B cell (primary cell): ENCODE data around the gene ARHGAP29. TPM values are rescaled to one million over a fixed set of nuclear protein-coding genes. Genes with fewer than 3 reads are reported as not detected.

Experiments used
- ATAC-seq: fragments of 200-7000 bp; cut with Tn5 transposase; one replicate; pipeline ENCODE4 v1.10.0; 2021; ENCODE audit warnings: low read depth, mild to moderate bottlenecking, moderate number of reproducible peaks, moderate library complexity
- CTCF ChIA-PET: fragments of 350-600 bp; sonication (Branson Sonifier 250); formaldehyde crosslinking; loops from one replicate; lab custom pipeline; 2021; ENCODE audit warnings: antibody characterized with exemption, inconsistent platforms; lab: Charles Lee
- POLR2A ChIA-PET: fragments of 350-600 bp; sonication (Branson Sonifier 250); formaldehyde crosslinking; loops from one replicate; lab custom pipeline; 2021; ENCODE audit warnings: antibody characterized with exemption; lab: Charles Lee
- DNase-seq: peaks from one replicate; pipeline ENCODE4 v3.0.0; 2013
- H2AFZ ChIP-seq: 2 replicates; pipeline ENCODE4 v1.6.1; 2012; ENCODE audit warnings: mild to moderate bottlenecking, low read depth, low read length; ENCODE audit not compliant: insufficient read depth, poor library complexity, severe bottlenecking
- H3K27ac ChIP-seq, 2 donors: 1 replicate in 1 of 2; 2 replicates in 1 of 2; pipeline ENCODE4 v1.5.1; 2012 to 2013; ENCODE audit warnings: low read length in 2 of 2, mild to moderate bottlenecking in 2 of 2, moderate library complexity in 1 of 2
- H3K27me3 ChIP-seq, 4 experiments: fragments of 200-600 bp in 1 of 4; sonication (generic) in 1 of 4; replicated peaks in 1 of 4; 1 replicate in 2 of 4; 2 replicates in 2 of 4; pipeline versions ENCODE4 v1.6.1 to v1.7.0; 2013 to 2016; ENCODE audit warnings: low read length in 3 of 4, mild to moderate bottlenecking in 2 of 4, mixed read lengths in 1 of 4, moderate library complexity in 1 of 4; ENCODE audit not compliant: insufficient read depth in 4 of 4, control insufficient read depth in 3 of 4; ENCODE audit errors: control extremely low read depth in 1 of 4
- H3K36me3 ChIP-seq, 2 experiments: replicated peaks in 1 of 2; 1 replicate in 1 of 2; 2 replicates in 1 of 2; pipeline versions ENCODE4 v1.6.1 to v1.7.1; 2013; ENCODE audit warnings: low read length in 1 of 2; ENCODE audit not compliant: insufficient read depth in 2 of 2, control insufficient read depth in 1 of 2; ENCODE audit errors: control extremely low read depth in 1 of 2, extremely low read depth in 1 of 2
- H3K4me1 ChIP-seq, 2 donors: fragments of 200-600 bp in 1 of 2; sonication (generic) in 1 of 2; 1 replicate in 1 of 2; 2 replicates in 1 of 2; pipeline versions ENCODE4 v1.5.1 to v1.6.1; 2013 to 2017; ENCODE audit warnings: low read length in 2 of 2; ENCODE audit not compliant: control insufficient read depth in 2 of 2, insufficient read depth in 2 of 2
- H3K4me2 ChIP-seq: replicated peaks from 2 replicates; pipeline ENCODE3; 2012; ENCODE audit warnings: mild to moderate bottlenecking, low read depth, low read length; ENCODE audit not compliant: poor library complexity, severe bottlenecking
- H3K4me3 ChIP-seq, 5 experiments: fragments of 200-600 bp in 1 of 5; sonication (generic) in 1 of 5; 1 replicate in 3 of 5; 2 replicates in 2 of 5; pipeline versions ENCODE4 v1.5.1 to v1.7.0; 2011 to 2016; ENCODE audit warnings: low read length in 4 of 5, mild to moderate bottlenecking in 4 of 5, low read depth in 2 of 5, control low read depth in 1 of 5, moderate library complexity in 1 of 5; ENCODE audit not compliant: insufficient read depth in 1 of 5; ENCODE audit errors: control extremely low read depth in 1 of 5, extremely low read depth in 1 of 5
- H3K79me2 ChIP-seq: fragments of 200-600 bp; sonication (generic); one replicate; pipeline ENCODE4 v1.6.0; 2016; ENCODE audit warnings: low read length; ENCODE audit not compliant: control insufficient read depth, insufficient read depth
- H3K9ac ChIP-seq: fragments of 200-600 bp; sonication (generic); 2 replicates; pipeline ENCODE4 v1.6.1; 2017; ENCODE audit warnings: mild to moderate bottlenecking, low read length, moderate library complexity
- H3K9me3 ChIP-seq, 3 donors: one replicate each; pipeline versions ENCODE4 v1.6.1 to v1.7.1; 2013; ENCODE audit warnings: low read length in 2 of 3; ENCODE audit not compliant: control insufficient read depth in 2 of 3, insufficient read depth in 1 of 3; ENCODE audit errors: control extremely low read depth in 1 of 3
- H4K20me1 ChIP-seq: 2 replicates; pipeline ENCODE4 v1.6.0; 2012; ENCODE audit warnings: mild to moderate bottlenecking, low read length; ENCODE audit not compliant: insufficient read depth, control insufficient read depth, poor library complexity, severe bottlenecking
- H3K27ac Mint-ChIP-seq: one replicate; pipeline ENCODE4 v1.8.0; 2021; ENCODE audit warnings: mixed read lengths
- H3K27me3 Mint-ChIP-seq: one replicate; pipeline ENCODE4 v1.8.0; 2021; ENCODE audit warnings: mixed read lengths
- H3K4me1 Mint-ChIP-seq: one replicate; pipeline ENCODE4 v1.8.0; 2021; ENCODE audit warnings: mixed read lengths
- H3K4me3 Mint-ChIP-seq: one replicate; pipeline ENCODE4 v1.8.0; 2021; ENCODE audit warnings: mixed read lengths
- H3K9me3 Mint-ChIP-seq: one replicate; pipeline ENCODE4 v1.8.0; 2022; ENCODE audit warnings: mixed read lengths; ENCODE audit not compliant: insufficient read depth
- EZH2 ChIP-seq: IDR thresholded peaks from 2 replicates; pipeline ENCODE4 v1.6.1; 2012; ENCODE audit warnings: borderline replicate concordance, low read depth, mild to moderate bottlenecking, moderate library complexity, low read length; ENCODE audit not compliant: insufficient read depth, poor library complexity, severe bottlenecking
- WGBS: methylation state at CpG from one replicate; pipeline ENCODE4 v1.1.5; 2013; ENCODE audit warnings: missing lambda C conversion rate; ENCODE audit not compliant: insufficient coverage; 5-methylcytosine and 5-hydroxymethylcytosine counted together
- intact Hi-C: fragments of 100-400 bp; cut with micrococcal nuclease; formaldehyde crosslinking; loops from one replicate; pipeline ENCODE4 v1.10.0; 2022
- polyA plus RNA-seq: library from polyadenylated mRNA; depleted of rRNA; stranded (reverse); fragments of >200 nt; gene quantifications from 2 replicates; pipeline ENCODE4 v1.2.3, GENCODE V29; 2012
- total RNA-seq, 2 donors: library from RNA; stranded (reverse); fragments of 120-200 nt in 1 of 2; gene quantifications; 1 replicate in 1 of 2; 2 replicates in 1 of 2; pipeline versions ENCODE4 v1.2.3 to v1.2.4, GENCODE V29; 2013 to 2022
- TF ChIP-seq, protein P1 (sequence below): fragments of 200-600 bp; IDR thresholded peaks from one replicate; pipeline ENCODE4 v1.8.0; 2022; ENCODE audit warnings: antibody characterized with exemption, mild to moderate bottlenecking

The ARHGAP29 gene
- total and polyA plus RNA-seq, 2 donors (not counting 1 experiment from before 2014, with no cell fraction given) = not detected

DNA sequence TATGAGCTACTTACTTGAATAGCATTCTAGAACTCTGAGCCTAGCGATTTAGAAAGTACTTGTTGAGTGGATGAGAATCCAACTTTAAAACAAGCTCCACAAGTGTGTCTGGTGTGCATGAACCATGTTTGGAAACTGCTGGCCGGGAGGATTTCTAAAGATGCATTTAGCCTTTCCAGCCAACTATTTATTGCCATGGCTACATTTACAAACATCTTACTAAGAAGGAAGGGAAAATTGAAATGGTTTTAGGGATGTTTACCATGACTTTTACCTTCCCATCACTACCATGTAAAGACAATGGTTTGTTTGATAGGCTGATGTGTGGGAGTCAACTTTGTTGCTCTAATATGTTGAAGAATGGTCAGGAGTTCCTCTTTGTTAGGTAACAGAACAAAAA is 37.7 kb upstream of the ARHGAP29 start:
- H3K27me3 ChIP-seq = no peaks in the 10 kb centered on the region
- no peaks in the 10 kb centered on the region for H4K20me1 ChIP-seq
- H3K9me3 ChIP-seq = no peaks in the 10 kb centered on the region
- H3K4me1 Mint-ChIP-seq = no peaks in the 10 kb centered on the region
- H3K4me2 ChIP-seq = no peak overlapping the region
- H3K9ac ChIP-seq = no peak overlapping the region
- no peaks in the 10 kb centered on the region for H3K36me3 ChIP-seq
- POLR2A ChIA-PET = no interaction called here
- H3K9me3 Mint-ChIP-seq = no peaks in the 10 kb centered on the region
- no peak overlapping the region for H3K27ac ChIP-seq
- ATAC-seq (no peak), DNase-seq (no peak)
- H3K4me3 ChIP-seq = no peak overlapping the region
- no CpG with 5 or more reads among the region's 2 CpGs for WGBS
- TF ChIP-seq, protein P1, sequence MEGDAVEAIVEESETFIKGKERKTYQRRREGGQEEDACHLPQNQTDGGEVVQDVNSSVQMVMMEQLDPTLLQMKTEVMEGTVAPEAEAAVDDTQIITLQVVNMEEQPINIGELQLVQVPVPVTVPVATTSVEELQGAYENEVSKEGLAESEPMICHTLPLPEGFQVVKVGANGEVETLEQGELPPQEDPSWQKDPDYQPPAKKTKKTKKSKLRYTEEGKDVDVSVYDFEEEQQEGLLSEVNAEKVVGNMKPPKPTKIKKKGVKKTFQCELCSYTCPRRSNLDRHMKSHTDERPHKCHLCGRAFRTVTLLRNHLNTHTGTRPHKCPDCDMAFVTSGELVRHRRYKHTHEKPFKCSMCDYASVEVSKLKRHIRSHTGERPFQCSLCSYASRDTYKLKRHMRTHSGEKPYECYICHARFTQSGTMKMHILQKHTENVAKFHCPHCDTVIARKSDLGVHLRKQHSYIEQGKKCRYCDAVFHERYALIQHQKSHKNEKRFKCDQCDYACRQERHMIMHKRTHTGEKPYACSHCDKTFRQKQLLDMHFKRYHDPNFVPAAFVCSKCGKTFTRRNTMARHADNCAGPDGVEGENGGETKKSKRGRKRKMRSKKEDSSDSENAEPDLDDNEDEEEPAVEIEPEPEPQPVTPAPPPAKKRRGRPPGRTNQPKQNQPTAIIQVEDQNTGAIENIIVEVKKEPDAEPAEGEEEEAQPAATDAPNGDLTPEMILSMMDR = no peak
- no peak for TF ChIP-seq EZH2
- H3K4me1 ChIP-seq = no peaks in the 10 kb centered on the region
- H3K27ac Mint-ChIP-seq = no peak overlapping the region
- peaks cover 16% of the 10 kb centered on the region for H3K27me3 Mint-ChIP-seq
- H3K4me3 Mint-ChIP-seq = no peak overlapping the region
- no peaks in the 10 kb centered on the region for H3K79me2 ChIP-seq
- no peak overlapping the region for H2AFZ ChIP-seq
- intact Hi-C loops = no loop called here
- CTCF ChIA-PET = no interaction called here

DNA sequence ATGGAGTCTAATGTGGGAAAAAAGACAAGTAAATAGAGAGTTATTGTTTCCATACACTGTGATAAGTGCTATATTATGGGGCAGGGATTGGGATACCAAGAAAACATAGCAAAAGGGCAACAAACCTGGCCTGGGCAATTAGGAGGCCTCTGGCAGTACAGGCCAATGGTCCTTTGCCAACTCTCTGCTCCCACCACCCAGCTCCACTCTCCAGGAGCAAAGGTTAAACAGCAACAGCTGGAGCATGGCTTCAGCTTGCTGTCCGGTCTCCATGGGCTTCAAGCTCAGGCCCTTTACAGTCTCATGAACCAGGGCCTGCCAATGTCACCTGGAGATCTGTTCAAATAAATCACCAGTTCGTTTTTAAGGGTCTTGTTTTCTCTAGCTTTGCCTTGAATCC is 37.2 kb upstream of the ARHGAP29 start:
- Histone ChIP-seq H2AFZ (no peak overlapping the region), H3K36me3 (no peaks in the 10 kb centered on the region), H3K27ac (no peak overlapping the region), H3K27me3 (no peaks in the 10 kb centered on the region), H4K20me1 (no peaks in the 10 kb centered on the region), H3K4me2 (no peak overlapping the region), H3K4me3 (no peak overlapping the region), H3K9me3 (no peaks in the 10 kb centered on the region), H3K4me1 (no peaks in the 10 kb centered on the region), H3K79me2 (no peaks in the 10 kb centered on the region), H3K9ac (no peak overlapping the region)
- CTCF ChIA-PET = no interaction called here
- TF ChIP-seq, protein P1 = no peak
- TF ChIP-seq EZH2 = no peak
- no peaks in the 10 kb centered on the region for H3K9me3 Mint-ChIP-seq
- no peak for DNase-seq
- 53% methylated on average over 2 of the region's 2 CpGs for WGBS
- H3K27me3 Mint-ChIP-seq = peaks cover 20% of the 10 kb centered on the region
- H3K4me1 Mint-ChIP-seq = no peaks in the 10 kb centered on the region
- H3K27ac Mint-ChIP-seq = no peak overlapping the region
- intact Hi-C loops = no loop called here
- H3K4me3 Mint-ChIP-seq = no peak overlapping the region
- no peak for ATAC-seq
- POLR2A ChIA-PET = no interaction called here
